ENCODE results near the gene DENND6B.

The DENND6B gene

DNA sequence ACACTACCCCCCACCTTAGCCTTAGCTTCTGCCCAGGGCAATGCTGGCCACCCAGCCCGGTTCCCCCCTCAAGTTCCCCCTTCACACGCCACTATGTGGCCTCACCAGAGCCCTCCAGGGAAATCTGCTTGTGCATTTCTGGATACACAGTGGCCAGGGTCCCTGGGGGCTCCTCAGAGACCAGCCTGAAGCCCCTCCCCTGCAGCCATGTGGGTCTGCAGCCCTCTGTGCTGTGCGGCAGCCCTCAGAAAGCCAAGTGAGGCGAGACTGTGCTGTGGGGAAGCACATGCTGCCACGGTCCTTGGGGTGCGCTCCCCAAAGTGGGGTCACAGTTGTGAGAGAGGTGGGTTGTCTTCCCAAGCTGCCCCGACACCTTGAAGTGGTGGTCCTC lies 17.2 kb downstream of the DENND6B start:
- TF ChIP-seq TCF12 (IDR thresholded peaks at IDR 0.05; ENCODE audit: low read depth) (no peak), CREB1 (IDR thresholded peaks at IDR 0.05; ENCODE audit: low read depth) (no peak), ZBTB7A (IDR thresholded peaks at IDR 0.05; ENCODE audit: low read depth) (no peak), EGR1 (IDR thresholded peaks at IDR 0.05) (no peak), RAD21 (IDR thresholded peaks at IDR 0.05; ENCODE audit: low read depth) (no peak), YY1 (IDR thresholded peaks at IDR 0.05; ENCODE audit: low read depth) (no peak), NFIC (IDR thresholded peaks at IDR 0.05) (no peak)
- TF ChIP-seq, protein P1, sequence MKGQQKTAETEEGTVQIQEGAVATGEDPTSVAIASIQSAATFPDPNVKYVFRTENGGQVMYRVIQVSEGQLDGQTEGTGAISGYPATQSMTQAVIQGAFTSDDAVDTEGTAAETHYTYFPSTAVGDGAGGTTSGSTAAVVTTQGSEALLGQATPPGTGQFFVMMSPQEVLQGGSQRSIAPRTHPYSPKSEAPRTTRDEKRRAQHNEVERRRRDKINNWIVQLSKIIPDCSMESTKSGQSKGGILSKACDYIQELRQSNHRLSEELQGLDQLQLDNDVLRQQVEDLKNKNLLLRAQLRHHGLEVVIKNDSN (IDR thresholded peaks at IDR 0.05), result no peak
- TF ChIP-seq, protein P2, sequence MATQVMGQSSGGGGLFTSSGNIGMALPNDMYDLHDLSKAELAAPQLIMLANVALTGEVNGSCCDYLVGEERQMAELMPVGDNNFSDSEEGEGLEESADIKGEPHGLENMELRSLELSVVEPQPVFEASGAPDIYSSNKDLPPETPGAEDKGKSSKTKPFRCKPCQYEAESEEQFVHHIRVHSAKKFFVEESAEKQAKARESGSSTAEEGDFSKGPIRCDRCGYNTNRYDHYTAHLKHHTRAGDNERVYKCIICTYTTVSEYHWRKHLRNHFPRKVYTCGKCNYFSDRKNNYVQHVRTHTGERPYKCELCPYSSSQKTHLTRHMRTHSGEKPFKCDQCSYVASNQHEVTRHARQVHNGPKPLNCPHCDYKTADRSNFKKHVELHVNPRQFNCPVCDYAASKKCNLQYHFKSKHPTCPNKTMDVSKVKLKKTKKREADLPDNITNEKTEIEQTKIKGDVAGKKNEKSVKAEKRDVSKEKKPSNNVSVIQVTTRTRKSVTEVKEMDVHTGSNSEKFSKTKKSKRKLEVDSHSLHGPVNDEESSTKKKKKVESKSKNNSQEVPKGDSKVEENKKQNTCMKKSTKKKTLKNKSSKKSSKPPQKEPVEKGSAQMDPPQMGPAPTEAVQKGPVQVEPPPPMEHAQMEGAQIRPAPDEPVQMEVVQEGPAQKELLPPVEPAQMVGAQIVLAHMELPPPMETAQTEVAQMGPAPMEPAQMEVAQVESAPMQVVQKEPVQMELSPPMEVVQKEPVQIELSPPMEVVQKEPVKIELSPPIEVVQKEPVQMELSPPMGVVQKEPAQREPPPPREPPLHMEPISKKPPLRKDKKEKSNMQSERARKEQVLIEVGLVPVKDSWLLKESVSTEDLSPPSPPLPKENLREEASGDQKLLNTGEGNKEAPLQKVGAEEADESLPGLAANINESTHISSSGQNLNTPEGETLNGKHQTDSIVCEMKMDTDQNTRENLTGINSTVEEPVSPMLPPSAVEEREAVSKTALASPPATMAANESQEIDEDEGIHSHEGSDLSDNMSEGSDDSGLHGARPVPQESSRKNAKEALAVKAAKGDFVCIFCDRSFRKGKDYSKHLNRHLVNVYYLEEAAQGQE (IDR thresholded peaks at IDR 0.05; ENCODE audit: low read depth), result no peak
- TF ChIP-seq, protein P3, sequence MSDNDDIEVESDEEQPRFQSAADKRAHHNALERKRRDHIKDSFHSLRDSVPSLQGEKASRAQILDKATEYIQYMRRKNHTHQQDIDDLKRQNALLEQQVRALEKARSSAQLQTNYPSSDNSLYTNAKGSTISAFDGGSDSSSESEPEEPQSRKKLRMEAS (IDR thresholded peaks at IDR 0.05), result no peak

DNA sequence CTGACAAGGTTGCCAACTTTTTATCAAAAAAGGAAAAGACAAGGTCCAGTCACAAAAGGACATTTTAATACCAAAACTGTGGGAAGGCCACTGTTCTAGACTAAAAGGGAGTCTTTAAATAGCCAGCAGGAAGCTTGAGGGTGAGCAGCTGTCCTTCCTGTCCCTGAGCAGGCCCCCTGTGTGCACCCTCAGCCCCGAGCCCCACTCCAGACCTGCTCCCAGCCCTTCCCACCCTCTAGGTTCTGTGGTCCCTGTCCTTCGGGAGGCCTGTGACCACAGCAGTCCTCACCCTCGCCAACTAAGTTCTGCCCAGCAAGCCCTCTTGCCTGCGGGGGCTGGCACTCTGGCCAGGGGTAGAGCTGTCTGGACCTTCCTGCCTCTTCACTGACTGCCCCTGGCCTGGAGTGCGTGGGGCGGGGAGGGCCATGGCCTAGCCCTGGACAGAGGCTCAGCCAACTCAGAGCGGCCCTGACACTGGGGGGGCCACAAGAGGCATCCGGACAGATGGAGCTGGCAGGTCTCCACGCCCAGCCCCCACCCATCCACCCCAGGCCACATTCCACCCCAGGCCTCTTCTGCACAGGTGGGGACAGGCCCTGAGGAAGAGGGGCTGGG lies 17.7 kb downstream of the DENND6B start:
- TF ChIP-seq TEAD4 (IDR thresholded peaks at IDR 0.05) (no peak), EP300 (IDR thresholded peaks at IDR 0.05; ENCODE audit: borderline replicate concordance) (no peak)
- TF ChIP-seq, protein P3 (IDR thresholded peaks at IDR 0.05), result no peak

DNA sequence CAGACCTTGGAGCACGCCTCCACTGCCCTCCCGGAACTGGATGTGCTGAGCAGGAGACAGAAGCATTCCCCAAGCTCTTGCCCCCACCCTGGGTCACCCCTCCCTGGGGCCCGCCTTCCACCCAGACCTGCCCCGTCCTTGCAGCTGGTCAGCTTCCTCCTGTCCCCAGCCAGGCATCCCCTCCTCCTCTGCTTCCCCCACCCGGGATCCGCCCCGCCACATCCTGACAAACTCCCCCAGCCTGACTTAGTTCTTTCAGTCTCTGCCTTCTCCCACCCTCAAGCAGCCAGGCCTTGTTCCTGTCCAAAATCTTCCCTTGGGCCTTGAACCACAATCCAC lies 18.2 kb downstream of the DENND6B start:
- TF ChIP-seq, protein P3 (IDR thresholded peaks at IDR 0.05), result no peak
- TF ChIP-seq, protein P2 (IDR thresholded peaks at IDR 0.05; ENCODE audit: low read depth), result no peak
- TF ChIP-seq NFIC (IDR thresholded peaks at IDR 0.05) (no peak), FOXM1 (IDR thresholded peaks at IDR 0.05; ENCODE audit: borderline replicate concordance, low read depth) (no peak), TEAD4 (IDR thresholded peaks at IDR 0.05) (no peak), CREB1 (IDR thresholded peaks at IDR 0.05; ENCODE audit: low read depth) (no peak), CEBPB (IDR thresholded peaks at IDR 0.05) (no peak), TCF12 (IDR thresholded peaks at IDR 0.05; ENCODE audit: low read depth) (no peak), RAD21 (IDR thresholded peaks at IDR 0.05; ENCODE audit: low read depth) (no peak)
- TF ChIP-seq, protein P1 (IDR thresholded peaks at IDR 0.05), result no peak

DNA sequence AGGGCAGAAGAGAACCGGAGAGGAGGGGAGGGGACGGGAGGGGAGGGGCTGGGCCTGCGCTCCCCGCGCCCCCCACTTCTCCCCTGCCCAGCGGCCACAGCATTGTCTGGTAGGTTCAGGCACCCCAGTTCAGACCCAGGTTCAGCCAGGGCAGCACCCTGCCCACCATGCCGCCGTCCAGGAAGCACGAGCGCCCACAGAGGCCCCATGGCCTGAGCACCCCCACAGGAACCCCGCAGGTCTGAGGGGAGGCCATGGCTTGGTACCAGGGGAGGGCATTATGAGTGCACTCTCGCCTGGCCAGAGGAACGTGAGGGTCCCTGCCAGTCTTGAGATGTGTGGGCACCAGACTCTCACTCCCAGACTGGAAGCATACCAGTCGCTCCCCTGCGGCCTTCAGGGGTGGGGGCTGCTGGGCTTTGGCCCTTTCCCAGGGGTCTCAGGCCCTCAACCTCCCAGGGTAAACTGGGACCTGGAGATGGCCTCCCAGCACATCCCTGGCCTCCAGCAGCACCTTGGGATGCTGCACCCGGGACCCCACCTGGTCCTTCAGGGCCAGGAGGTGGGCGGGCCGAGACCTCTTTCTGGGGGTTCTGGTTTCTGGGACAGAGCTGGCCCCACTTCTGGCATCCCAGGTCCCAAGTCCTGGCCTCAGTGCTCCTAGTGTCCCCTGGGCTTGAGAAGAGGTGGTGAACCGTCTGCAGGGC lies 18.8 kb downstream of the DENND6B start:
- TF ChIP-seq FOXM1 (IDR thresholded peaks at IDR 0.05; ENCODE audit: borderline replicate concordance, low read depth), result no peak
- TF ChIP-seq ZBTB7A (IDR thresholded peaks at IDR 0.05; ENCODE audit: low read depth), result peak; percentile 71

DNA sequence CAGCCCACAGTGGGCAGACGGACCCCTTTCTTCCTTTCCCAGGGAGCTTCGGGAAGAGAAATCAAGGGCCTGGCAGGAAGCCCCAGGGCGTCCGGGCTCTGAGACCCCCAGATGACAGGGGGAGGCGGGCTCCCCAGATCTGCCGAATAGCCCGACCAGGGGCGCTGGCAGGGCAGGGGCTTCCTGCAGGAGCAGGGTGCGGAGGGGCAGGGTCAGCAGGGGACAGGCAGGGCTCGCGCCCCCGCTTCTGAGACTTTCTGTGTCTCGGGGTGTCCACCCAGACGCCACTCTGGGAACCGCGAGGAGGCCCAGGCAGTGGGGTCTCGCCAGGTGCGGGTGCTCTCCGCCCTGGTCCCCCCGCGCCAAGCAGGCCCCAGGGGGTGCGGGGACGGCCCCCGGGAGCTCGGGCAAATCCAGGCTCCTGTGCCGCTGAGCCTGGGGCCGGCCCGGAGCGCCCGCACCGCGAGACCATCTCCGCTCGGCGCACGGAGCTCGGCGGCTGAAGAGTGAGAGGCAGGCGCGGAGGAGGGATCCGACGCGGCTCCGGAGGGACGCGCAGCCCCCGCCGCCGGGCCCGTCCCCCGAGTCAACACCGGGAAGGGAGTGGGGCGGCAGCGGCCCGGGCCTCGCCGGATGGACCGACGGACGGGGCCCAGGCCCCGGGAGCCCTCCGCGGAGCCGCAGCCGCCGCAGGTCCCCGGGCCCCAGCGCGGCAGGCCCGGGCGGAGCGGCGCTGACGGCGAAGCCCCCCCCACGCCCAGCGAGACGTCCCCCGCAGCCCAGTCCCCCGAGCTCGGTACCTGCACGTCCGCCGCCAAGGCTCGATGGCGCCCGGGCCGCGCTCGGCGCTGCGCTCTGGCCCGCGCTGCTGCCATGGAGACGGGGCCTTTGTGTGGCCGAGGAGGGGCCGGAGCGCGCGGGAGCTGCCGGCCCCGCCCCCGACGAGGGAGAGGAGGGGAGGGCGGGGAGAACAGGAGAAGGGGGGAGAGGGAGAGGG lies 19.8 kb downstream of the DENND6B start, which contains the start of gene PLXNB2:
Gene PLXNB2, minus strand, starts transcription at position 894 of the 997 bp plus-strand sequence. CDS start 17,062 bp downstream, outside the sequence.
- TF ChIP-seq TEAD4 (IDR thresholded peaks at IDR 0.05) (no peak), CREB1 (IDR thresholded peaks at IDR 0.05; ENCODE audit: low read depth) (no peak), NFIC (IDR thresholded peaks at IDR 0.05) (peak; percentile 31; the same call in 1 of the 2 replicates), TCF12 (IDR thresholded peaks at IDR 0.05; ENCODE audit: low read depth) (0 out of 2 replicates have a peak, but pooled peaks have one; percentile 14), ZBTB7A (IDR thresholded peaks at IDR 0.05; ENCODE audit: low read depth) (peak; percentile 51; the same call in 1 of the 2 replicates), FOXM1 (IDR thresholded peaks at IDR 0.05; ENCODE audit: borderline replicate concordance, low read depth) (no peak), EP300 (IDR thresholded peaks at IDR 0.05; ENCODE audit: borderline replicate concordance) (no peak), TAF1 (IDR thresholded peaks at IDR 0.05; ENCODE audit: low read depth) (peak; percentile 41; the same call in 1 of the 2 replicates), CEBPB (IDR thresholded peaks at IDR 0.05) (no peak), RAD21 (IDR thresholded peaks at IDR 0.05; ENCODE audit: low read depth) (no peak), YY1 (IDR thresholded peaks at IDR 0.05; ENCODE audit: low read depth) (peak; percentile 82), EGR1 (IDR thresholded peaks at IDR 0.05) (no peak)
- TF ChIP-seq, protein P2 (IDR thresholded peaks at IDR 0.05; ENCODE audit: low read depth), result no peak
- TF ChIP-seq, protein P3 (IDR thresholded peaks at IDR 0.05), result no peak
- TF ChIP-seq, protein P1 (IDR thresholded peaks at IDR 0.05), result no peak

Data from Ishikawa (cell line).